CD8-positive, alpha-beta memory T cell (primary cell): ENCODE data around the gene TENM4. TPM values are rescaled to one million over a fixed set of nuclear protein-coding genes. Genes with fewer than 3 reads are reported as not detected.

Experiments
- CTCF ChIA-PET: fragments of 350-600 bp; sonication (Branson Sonifier 250); formaldehyde crosslinking; loops from one replicate; lab custom pipeline; 2021; ENCODE audit warnings: antibody characterized with exemption; lab: Charles Lee
- POLR2A ChIA-PET: fragments of 350-600 bp; sonication (Branson Sonifier 250); formaldehyde crosslinking; loops from one replicate; lab custom pipeline; 2021; ENCODE audit warnings: antibody characterized with exemption; lab: Charles Lee
- DNase-seq, 5 donors: peaks; one replicate each; pipeline versions ENCODE4 v3.0.0 to v3.0.0-alpha.2; 2020 to 2022; ENCODE audit warnings: mixed read lengths in 1 of 5
- H3K27ac ChIP-seq: one replicate; pipeline ENCODE4 v1.7.0; 2013; ENCODE audit warnings: low read depth, mild to moderate bottlenecking, low read length, moderate library complexity
- H3K27me3 ChIP-seq: 2 replicates; pipeline ENCODE4 v1.7.0; 2013; ENCODE audit warnings: low read length, mild to moderate bottlenecking; ENCODE audit not compliant: insufficient read depth, poor library complexity, severe bottlenecking
- H3K36me3 ChIP-seq: 2 replicates; pipeline ENCODE4 v1.7.0; 2013; ENCODE audit warnings: mild to moderate bottlenecking, low read length, moderate library complexity; ENCODE audit not compliant: insufficient read depth
- H3K4me1 ChIP-seq: 2 replicates; pipeline ENCODE4 v1.7.0; 2013; ENCODE audit warnings: mild to moderate bottlenecking, low read length, moderate library complexity; ENCODE audit not compliant: insufficient read depth
- H3K4me3 ChIP-seq: 2 replicates; pipeline ENCODE4 v1.7.0; 2013; ENCODE audit warnings: mild to moderate bottlenecking, low read length
- H3K9me3 ChIP-seq: 2 replicates; pipeline ENCODE4 v1.7.0; 2013; ENCODE audit warnings: mild to moderate bottlenecking, low read length
- H3K27ac Mint-ChIP-seq, 8 donors: one replicate each; pipeline ENCODE4 v1.8.0; 2020 to 2021; ENCODE audit warnings: mixed read lengths in 8 of 8, mild to moderate bottlenecking in 6 of 8, inconsistent platforms in 3 of 8, moderate library complexity in 3 of 8
- H3K27me3 Mint-ChIP-seq, 2 donors: one replicate each; pipeline ENCODE4 v1.8.0; 2020 to 2021; ENCODE audit warnings: mixed read lengths in 2 of 2, mild to moderate bottlenecking in 1 of 2, moderate library complexity in 1 of 2
- H3K36me3 Mint-ChIP-seq, 3 donors: one replicate each; pipeline ENCODE4 v1.8.0; 2020 to 2021; ENCODE audit warnings: mixed read lengths in 3 of 3, inconsistent platforms in 1 of 3, mild to moderate bottlenecking in 1 of 3
- H3K4me1 Mint-ChIP-seq, 3 donors: one replicate each; pipeline ENCODE4 v1.8.0; 2020 to 2021; ENCODE audit warnings: mixed read lengths in 3 of 3, inconsistent platforms in 1 of 3, mild to moderate bottlenecking in 1 of 3
- H3K4me3 Mint-ChIP-seq, 7 donors: one replicate each; pipeline ENCODE4 v1.8.0; 2020 to 2021; ENCODE audit warnings: mixed read lengths in 7 of 7, mild to moderate bottlenecking in 6 of 7, moderate library complexity in 4 of 7, inconsistent platforms in 2 of 7
- H3K9me3 Mint-ChIP-seq, 5 donors: one replicate each; pipeline ENCODE4 v1.8.0; 2020 to 2022; ENCODE audit warnings: mixed read lengths in 5 of 5, mild to moderate bottlenecking in 3 of 5, moderate library complexity in 2 of 5, inconsistent platforms in 1 of 5
- polyA plus RNA-seq: library from polyadenylated mRNA; unstranded; fragments of 300-500 nt; fragmentation: Illumina TruSeq; gene quantifications from one replicate; pipeline ENCODE4 v1.2.3, GENCODE V29; 2021
- total RNA-seq, 2 experiments: library from RNA; stranded (reverse); gene quantifications; one replicate each; pipeline ENCODE4 v1.2.3, GENCODE V29; 2021

TENM4 gene
- total and polyA plus RNA-seq, 3 experiments from 2014 or later, result not detected

DNA sequence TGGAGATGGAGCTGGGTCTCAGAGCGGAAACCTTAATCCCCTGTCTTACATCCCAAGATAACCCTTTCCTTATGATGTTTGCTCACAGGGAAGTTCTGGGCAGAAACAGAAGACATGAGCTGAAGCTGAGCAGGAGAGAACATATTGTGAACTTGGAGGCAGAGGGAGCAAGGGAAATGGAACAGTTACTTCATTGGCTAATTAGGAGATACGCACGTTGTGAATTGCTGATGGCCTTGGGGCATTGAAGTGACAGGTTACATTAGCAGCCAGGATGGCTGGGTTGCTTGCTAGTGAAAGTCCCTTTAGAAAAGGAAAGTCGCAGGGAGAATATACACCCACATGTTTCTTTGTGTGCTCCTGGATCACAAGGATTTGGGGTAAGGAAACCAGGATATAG is 48.7 kb downstream of the TENM4 start:
- no peaks in the 10 kb centered on the region for H3K9me3 ChIP-seq
- DNase-seq, result no peak
- peaks cover 0 to 3% of the 10 kb centered on the region in 2 donors for H3K27me3 Mint-ChIP-seq
- ChIA-PET CTCF (no interaction called here), POLR2A (no interaction called here)
- H3K27me3 ChIP-seq, result no peaks in the 10 kb centered on the region
- H3K4me3 Mint-ChIP-seq, result no peak overlapping the region
- no peaks in the 10 kb centered on the region for H3K4me1 ChIP-seq
- peaks cover 0 to 6% (median 0%) of the 10 kb centered on the region in 3 donors for H3K4me1 Mint-ChIP-seq
- H3K27ac ChIP-seq, result no peak overlapping the region
- no peaks in the 10 kb centered on the region for H3K36me3 Mint-ChIP-seq
- peaks cover 0 to 8% (median 2%) of the 10 kb centered on the region in 5 donors for H3K9me3 Mint-ChIP-seq
- H3K4me3 ChIP-seq, result no peak overlapping the region
- H3K36me3 ChIP-seq, result no peaks in the 10 kb centered on the region
- no peak overlapping the region for H3K27ac Mint-ChIP-seq

- Mint-ChIP-seq H3K4me3 (no peak overlapping the region), H3K36me3 (no peaks in the 10 kb centered on the region), H3K9me3 (peaks cover 0 to 5% (median 3%) of the 10 kb centered on the region in 5 donors), H3K4me1 (peaks cover 0 to 6% (median 0%) of the 10 kb centered on the region in 3 donors), H3K27ac (no peak overlapping the region), H3K27me3 (peaks cover 0 to 3% of the 10 kb centered on the region in 2 donors)
- Histone ChIP-seq H3K27ac (no peak overlapping the region), H3K36me3 (no peaks in the 10 kb centered on the region), H3K9me3 (no peaks in the 10 kb centered on the region), H3K27me3 (no peaks in the 10 kb centered on the region), H3K4me1 (no peaks in the 10 kb centered on the region), H3K4me3 (no peak overlapping the region)
- CTCF ChIA-PET, result no interaction called here
- DNase-seq, result no peak
- POLR2A ChIA-PET, result no interaction called here
Measured at GRCh38 chr11:79390923-79391322, 49.9 kb downstream of the TENM4 start.

DNA sequence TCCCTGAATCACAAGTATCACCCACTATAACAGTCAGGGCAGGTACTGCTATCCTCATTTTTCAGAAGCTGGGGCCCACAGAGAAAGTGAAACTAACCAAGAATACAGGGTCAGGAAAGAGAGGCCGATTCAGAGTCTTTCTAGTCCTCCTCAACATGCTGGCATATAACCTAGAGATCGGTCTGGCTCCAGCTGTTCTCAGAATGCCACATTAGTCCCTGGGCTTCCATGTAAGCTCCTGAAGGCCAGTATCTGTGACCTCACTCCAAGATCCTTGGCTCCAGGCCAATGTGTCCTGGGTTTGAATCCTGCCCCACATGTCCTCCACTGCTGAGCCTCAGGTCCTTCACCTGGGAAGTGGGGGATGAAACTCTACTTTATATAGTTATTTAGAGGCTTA is 50.4 kb downstream of the TENM4 start:
- Mint-ChIP-seq H3K36me3 (no peaks in the 10 kb centered on the region), H3K4me1 (peaks cover 0 to 6% (median 0%) of the 10 kb centered on the region in 3 donors), H3K4me3 (peak overlapping the region in 1 of 7 donors; percentile 24), H3K27ac (peak overlapping the region in 1 of 8 donors; percentile 39), H3K27me3 (peaks cover 0 to 3% of the 10 kb centered on the region in 2 donors), H3K9me3 (peaks cover 0 to 5% (median 3%) of the 10 kb centered on the region in 5 donors)
- POLR2A ChIA-PET, result no interaction called here
- Histone ChIP-seq H3K36me3 (no peaks in the 10 kb centered on the region), H3K4me3 (no peak overlapping the region), H3K27me3 (no peaks in the 10 kb centered on the region), H3K4me1 (no peaks in the 10 kb centered on the region), H3K27ac (no peak overlapping the region), H3K9me3 (no peaks in the 10 kb centered on the region)
- DNase-seq, result no peak
- CTCF ChIA-PET, result no interaction called here

DNA sequence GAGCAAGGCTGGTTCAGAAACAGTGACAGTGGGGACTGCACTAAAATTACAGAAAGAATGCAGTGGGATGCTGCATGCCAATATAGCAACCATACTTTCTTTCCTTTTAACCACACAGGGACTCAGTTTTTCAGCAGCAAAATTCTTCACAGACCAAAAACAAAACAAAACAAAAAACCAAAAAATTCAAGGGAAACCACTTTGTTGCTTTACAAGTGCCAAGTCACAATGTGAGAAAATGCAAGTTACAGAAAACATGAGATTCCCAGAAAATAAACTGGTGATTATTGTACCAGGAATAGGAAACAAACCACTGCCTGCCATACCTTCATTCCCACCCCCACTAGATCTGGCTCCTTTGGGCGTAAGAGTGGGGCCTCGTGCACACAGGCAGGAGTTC is 52.6 kb downstream of the TENM4 start:
- H3K27me3 ChIP-seq, result no peaks in the 10 kb centered on the region
- Mint-ChIP-seq H3K27me3 (peaks cover 0 to 3% of the 10 kb centered on the region in 2 donors), H3K36me3 (no peaks in the 10 kb centered on the region), H3K4me1 (peaks cover 0 to 6% (median 0%) of the 10 kb centered on the region in 3 donors), H3K27ac (no peak overlapping the region), H3K4me3 (no peak overlapping the region), H3K9me3 (peaks cover 0 to 6% (median 3%) of the 10 kb centered on the region in 5 donors)
- no peaks in the 10 kb centered on the region for H3K9me3 ChIP-seq
- H3K4me1 ChIP-seq, result no peaks in the 10 kb centered on the region
- ChIA-PET POLR2A (no interaction called here), CTCF (no interaction called here)
- no peak overlapping the region for H3K4me3 ChIP-seq
- no peaks in the 10 kb centered on the region for H3K36me3 ChIP-seq
- DNase-seq, result no peak
- H3K27ac ChIP-seq, result no peak overlapping the region

DNA sequence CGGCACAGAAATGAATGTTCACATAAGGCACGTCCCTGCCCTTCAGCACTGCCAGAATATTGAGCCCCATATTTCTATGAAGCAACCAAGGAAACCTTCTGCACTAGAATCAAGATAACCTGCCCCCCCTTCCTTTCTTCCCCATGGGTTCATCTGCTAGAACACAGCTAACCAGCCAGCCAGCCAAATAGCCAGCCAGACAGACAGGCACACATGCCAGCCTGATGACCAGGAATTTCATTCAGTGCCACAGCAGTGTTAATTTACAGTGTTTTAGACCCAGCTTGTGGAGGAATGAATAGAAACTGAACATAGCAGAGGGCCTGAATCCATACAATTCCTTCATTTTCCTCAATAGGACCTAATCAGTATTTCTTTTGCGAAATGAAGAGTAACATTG is 57.0 kb downstream of the TENM4 start:
- H3K27me3 ChIP-seq, result no peaks in the 10 kb centered on the region
- Mint-ChIP-seq H3K36me3 (no peaks in the 10 kb centered on the region), H3K4me3 (no peak overlapping the region), H3K4me1 (no peaks in the 10 kb centered on the region), H3K27ac (no peak overlapping the region), H3K9me3 (peaks cover 0 to 9% (median 1%) of the 10 kb centered on the region in 5 donors), H3K27me3 (no peaks in the 10 kb centered on the region)
- H3K4me3 ChIP-seq, result no peak overlapping the region
- H3K9me3 ChIP-seq, result no peaks in the 10 kb centered on the region
- no peaks in the 10 kb centered on the region for H3K4me1 ChIP-seq
- H3K27ac ChIP-seq, result no peak overlapping the region
- CTCF ChIA-PET, result no interaction called here
- POLR2A ChIA-PET, result no interaction called here
- DNase-seq, result no peak
- no peaks in the 10 kb centered on the region for H3K36me3 ChIP-seq

DNA sequence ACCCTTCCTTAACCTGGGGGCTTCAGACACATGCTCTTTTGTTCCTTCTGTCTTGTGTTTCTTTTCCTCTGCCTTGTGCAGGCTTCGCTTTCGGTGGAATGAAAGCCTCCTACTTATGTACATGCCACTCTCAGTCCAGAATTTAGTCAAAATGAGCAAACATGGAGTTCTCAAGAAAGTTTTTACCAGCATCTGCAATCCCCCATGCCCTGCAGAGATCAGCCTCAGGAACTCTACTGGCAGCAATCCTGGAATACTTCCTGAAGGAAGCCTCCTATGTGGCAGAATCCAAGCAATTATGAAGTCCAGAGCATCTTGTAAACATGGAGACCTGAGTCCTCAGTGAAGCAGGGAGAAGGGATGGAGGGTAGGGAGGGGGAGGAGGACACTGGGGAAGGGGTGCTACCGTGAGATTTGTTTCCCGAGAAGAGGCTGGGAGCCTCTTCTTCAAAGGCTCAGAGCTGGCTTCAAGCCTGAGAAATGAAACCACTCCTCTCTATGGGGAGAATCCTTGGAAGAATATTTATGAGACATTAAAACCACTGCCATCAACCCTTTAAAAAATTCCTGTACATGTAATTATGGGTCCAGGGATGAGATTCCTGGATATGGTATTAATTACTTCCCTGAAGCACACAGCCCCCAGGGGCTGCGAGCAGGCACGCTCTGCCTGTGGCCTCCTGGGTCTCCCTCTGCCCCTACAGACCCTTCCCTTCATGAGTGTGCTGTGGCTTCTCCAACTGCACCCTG is 58.4 kb downstream of the TENM4 start:
- Histone ChIP-seq H3K36me3 (no peaks in the 10 kb centered on the region), H3K4me3 (no peak overlapping the region), H3K4me1 (no peaks in the 10 kb centered on the region), H3K27ac (no peak overlapping the region), H3K27me3 (no peaks in the 10 kb centered on the region), H3K9me3 (no peaks in the 10 kb centered on the region)
- H3K27ac Mint-ChIP-seq, result no peak overlapping the region
- no peaks in the 10 kb centered on the region for H3K27me3 Mint-ChIP-seq
- H3K36me3 Mint-ChIP-seq, result no peaks in the 10 kb centered on the region
- DNase-seq, result no peak
- H3K9me3 Mint-ChIP-seq, result peaks cover 0 to 9% (median 1%) of the 10 kb centered on the region in 5 donors
- H3K4me1 Mint-ChIP-seq, result no peaks in the 10 kb centered on the region
- ChIA-PET CTCF (no interaction called here), POLR2A (no interaction called here)
- H3K4me3 Mint-ChIP-seq, result no peak overlapping the region

GRCh38 chr11:79381036-79381435 is 59.8 kb downstream of the TENM4 start:
- H3K9me3 Mint-ChIP-seq, result peaks cover 0 to 9% (median 0%) of the 10 kb centered on the region in 5 donors
- Histone ChIP-seq H3K27me3 (no peaks in the 10 kb centered on the region), H3K36me3 (no peaks in the 10 kb centered on the region), H3K4me1 (no peaks in the 10 kb centered on the region), H3K27ac (no peak overlapping the region), H3K4me3 (no peak overlapping the region), H3K9me3 (no peaks in the 10 kb centered on the region)
- DNase-seq, result no peak
- no peaks in the 10 kb centered on the region for H3K27me3 Mint-ChIP-seq
- CTCF ChIA-PET, result no interaction called here
- no peaks in the 10 kb centered on the region for H3K36me3 Mint-ChIP-seq
- no peaks in the 10 kb centered on the region for H3K4me1 Mint-ChIP-seq
- POLR2A ChIA-PET, result no interaction called here
- no peak overlapping the region for H3K4me3 Mint-ChIP-seq
- H3K27ac Mint-ChIP-seq, result no peak overlapping the region

GRCh38 chr11:79377406-79377805 is 63.4 kb downstream of the TENM4 start:
- H3K4me3 ChIP-seq, result no peak overlapping the region
- ChIA-PET CTCF (no interaction called here), POLR2A (no interaction called here)
- no peak for DNase-seq
- no peaks in the 10 kb centered on the region for H3K36me3 ChIP-seq
- Mint-ChIP-seq H3K4me1 (no peaks in the 10 kb centered on the region), H3K27me3 (peaks cover 0 to 2% of the 10 kb centered on the region in 2 donors), H3K4me3 (no peak overlapping the region), H3K36me3 (no peaks in the 10 kb centered on the region), H3K9me3 (peaks cover 0 to 6% (median 0%) of the 10 kb centered on the region in 5 donors), H3K27ac (no peak overlapping the region)
- H3K9me3 ChIP-seq, result no peaks in the 10 kb centered on the region
- no peaks in the 10 kb centered on the region for H3K27me3 ChIP-seq
- no peaks in the 10 kb centered on the region for H3K4me1 ChIP-seq
- H3K27ac ChIP-seq, result no peak overlapping the region
